C4-2B (cell line): Measurements from ENCODE around the gene KANK4.
"Not testable (repeated sequence)": the region's sequence is repeated elsewhere in the genome, so short reads cannot be mapped to it uniquely, and the experiment has no call there.

ENCODE experiments used
- H3K27ac ChIP-seq: fragments of 450-650 bp; 2 replicates; pipeline ENCODE4 v1.5.1; 2017
- ZFX ChIP-seq: fragments of 450-650 bp; IDR thresholded peaks from 2 replicates; pipeline ENCODE4 v1.6.1; 2017
- TF ChIP-seq, protein P1 (sequence below): fragments of 450-650 bp; conservative IDR thresholded peaks from 2 replicates; pipeline ENCODE4 v1.5.1; 2017; ENCODE audit warnings: mild to moderate bottlenecking

The KANK4 gene

GRCh38 chr1:62263814-62264353, 55.4 kb downstream of the KANK4 start:
- no peak overlapping the region for H3K27ac ChIP-seq
- TF ChIP-seq, protein P1, sequence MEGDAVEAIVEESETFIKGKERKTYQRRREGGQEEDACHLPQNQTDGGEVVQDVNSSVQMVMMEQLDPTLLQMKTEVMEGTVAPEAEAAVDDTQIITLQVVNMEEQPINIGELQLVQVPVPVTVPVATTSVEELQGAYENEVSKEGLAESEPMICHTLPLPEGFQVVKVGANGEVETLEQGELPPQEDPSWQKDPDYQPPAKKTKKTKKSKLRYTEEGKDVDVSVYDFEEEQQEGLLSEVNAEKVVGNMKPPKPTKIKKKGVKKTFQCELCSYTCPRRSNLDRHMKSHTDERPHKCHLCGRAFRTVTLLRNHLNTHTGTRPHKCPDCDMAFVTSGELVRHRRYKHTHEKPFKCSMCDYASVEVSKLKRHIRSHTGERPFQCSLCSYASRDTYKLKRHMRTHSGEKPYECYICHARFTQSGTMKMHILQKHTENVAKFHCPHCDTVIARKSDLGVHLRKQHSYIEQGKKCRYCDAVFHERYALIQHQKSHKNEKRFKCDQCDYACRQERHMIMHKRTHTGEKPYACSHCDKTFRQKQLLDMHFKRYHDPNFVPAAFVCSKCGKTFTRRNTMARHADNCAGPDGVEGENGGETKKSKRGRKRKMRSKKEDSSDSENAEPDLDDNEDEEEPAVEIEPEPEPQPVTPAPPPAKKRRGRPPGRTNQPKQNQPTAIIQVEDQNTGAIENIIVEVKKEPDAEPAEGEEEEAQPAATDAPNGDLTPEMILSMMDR: no peak
- no peak for TF ChIP-seq ZFX

DNA sequence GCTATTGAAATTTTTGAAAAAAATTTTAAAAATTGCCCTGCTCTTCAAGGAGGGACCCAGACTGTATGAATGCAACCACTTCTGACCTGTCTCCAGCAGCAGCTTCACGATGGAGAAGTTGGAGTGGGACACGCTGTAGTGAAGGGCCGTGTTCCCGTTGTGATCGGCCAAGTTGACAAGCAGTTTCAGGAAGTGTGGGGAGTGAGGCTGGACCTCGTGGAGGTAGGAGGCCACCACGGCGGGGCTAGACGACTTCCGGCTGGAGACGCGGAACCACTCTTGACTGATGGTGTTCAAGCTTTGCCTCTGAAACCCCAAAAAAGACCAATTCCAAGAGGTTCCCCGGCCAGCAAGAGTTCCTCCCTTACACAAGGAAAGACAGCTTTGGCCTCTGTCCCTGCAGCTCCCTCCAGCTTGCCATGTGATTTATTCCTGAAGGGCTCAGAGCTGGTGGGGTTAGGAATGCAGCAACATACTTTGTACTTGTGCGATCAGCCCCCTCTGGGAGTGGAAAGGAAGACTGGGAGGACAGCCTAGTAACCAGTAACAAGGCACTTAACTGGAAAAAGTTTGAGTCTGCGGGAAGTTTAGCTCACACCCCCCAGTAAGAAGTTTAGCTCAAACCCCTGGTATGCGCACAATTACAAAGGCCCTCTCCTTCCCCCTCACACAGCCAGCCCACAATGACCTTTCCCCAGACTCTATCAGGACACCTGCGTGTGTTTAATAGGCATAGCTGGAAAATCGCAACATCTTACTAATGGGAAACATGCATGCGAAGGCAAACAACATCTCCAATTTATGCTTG, 56.0 kb downstream of the KANK4 start:
- TF ChIP-seq, protein P1: no peak
- TF ChIP-seq ZFX: no peak
- no peak overlapping the region for H3K27ac ChIP-seq

DNA sequence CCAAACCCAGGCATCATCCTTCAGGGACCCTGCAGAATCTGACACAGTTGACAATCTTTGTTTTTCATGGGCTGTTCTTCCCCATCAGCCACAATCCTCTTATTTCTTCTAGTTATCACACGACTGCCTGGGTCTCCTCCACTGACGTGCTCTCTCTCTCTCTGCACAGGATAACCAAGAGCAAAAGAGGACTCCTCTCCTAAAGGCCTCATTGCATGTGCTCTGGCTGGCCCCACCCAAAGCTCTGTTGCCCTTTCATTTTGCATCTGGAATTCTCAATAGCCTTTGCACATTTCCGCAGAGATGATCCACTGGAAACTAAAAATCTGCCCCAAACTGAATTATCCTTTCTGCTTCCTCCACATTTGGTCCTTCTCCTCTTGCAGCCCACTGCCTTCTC, 58.5 kb downstream of the KANK4 start:
- H3K27ac ChIP-seq: no peak overlapping the region
- TF ChIP-seq, protein P1: no peak
- no peak for TF ChIP-seq ZFX

DNA sequence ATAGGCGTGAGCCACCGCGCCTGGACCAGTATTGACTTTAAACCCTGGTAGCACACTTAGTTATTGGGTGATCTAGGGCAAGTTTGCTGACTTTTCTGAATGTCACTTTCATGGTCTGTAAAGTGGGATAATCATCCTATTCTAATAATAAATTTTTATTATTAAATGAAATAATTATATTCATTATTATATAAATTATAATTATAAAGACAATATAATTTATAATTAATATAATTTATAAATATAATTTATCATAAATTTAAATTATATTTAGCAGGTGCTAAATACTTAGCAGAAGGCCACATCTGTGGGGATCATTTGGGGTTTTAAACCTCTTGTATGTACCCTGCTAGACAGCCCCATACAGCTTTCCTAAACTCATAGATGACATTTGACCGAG, 59.7 kb downstream of the KANK4 start:
- TF ChIP-seq, protein P1: no peak
- TF ChIP-seq ZFX: no peak
- H3K27ac ChIP-seq: no peak overlapping the region

GRCh38 chr1:62250126-62250726, 69.0 kb downstream of the KANK4 start:
- TF ChIP-seq, protein P1: no peak
- no peak for TF ChIP-seq ZFX

GRCh38 chr1:62247391-62248168, 71.7 kb downstream of the KANK4 start:
- TF ChIP-seq, protein P1: no peak
- no peak for TF ChIP-seq ZFX
- no peak overlapping the region for H3K27ac ChIP-seq

More at GRCh38 chr1:62250126-62250726, 69.0 kb downstream of the KANK4 start:
- H3K27ac ChIP-seq: no peak overlapping the region

- TF ChIP-seq ZFX: no peak
- TF ChIP-seq, protein P1: no peak
- H3K27ac ChIP-seq: no peak overlapping the region
Measured at GRCh38 chr1:62245201-62245600, 74.0 kb downstream of the KANK4 start.

DNA sequence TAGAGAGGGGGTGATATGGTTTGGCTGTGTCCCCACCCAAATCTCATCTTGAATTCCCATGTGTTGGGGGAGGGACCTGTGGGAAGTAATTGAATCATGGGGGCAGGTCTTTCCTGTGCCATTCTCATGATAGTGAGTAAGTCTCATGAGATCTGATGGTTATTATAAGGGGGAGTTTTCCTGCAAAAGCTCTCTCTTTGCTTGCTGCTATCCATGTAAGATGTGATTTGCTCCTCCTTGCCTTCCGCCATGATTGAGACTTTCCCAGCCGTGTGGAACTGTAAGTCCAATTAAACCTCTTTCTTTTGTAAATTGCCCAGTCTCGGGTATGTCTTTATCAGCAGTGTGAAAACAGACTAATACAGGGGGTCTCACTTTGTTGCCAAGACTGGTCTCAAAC, 74.9 kb downstream of the KANK4 start:
- H3K27ac ChIP-seq: not testable (repeated sequence)
